GM15510 (cell line): ENCODE data around the gene ITM2C.

ENCODE experiments used
- POLR2A ChIP-seq: IDR thresholded peaks from 3 replicates; pipeline ENCODE4 v1.6.1; 2011; ENCODE audit warnings: borderline replicate concordance; ENCODE audit not compliant: insufficient read length; ENCODE audit errors: extremely low read depth

Gene ITM2C

DNA sequence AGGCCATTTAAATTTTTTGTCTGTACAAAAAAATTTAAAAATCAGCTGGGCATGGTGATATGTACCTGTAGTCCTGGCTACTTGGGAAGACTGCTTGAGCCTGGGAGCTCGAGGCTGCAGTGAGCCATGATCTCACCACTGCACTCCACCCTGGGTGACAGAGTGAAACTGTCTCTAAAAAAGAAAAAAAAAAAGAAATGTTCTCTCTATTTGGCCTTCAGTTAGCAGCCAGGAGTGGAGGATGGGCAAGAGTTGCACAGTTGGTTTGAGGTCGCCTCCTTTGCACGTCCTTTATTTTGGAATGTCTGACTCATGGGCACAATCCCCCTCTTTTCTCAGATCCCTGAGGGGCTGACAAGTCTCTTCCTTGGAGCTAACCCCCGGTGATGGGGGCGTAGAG lies 26.3 kb downstream of the ITM2C start:
- no peak for TF ChIP-seq POLR2A

DNA sequence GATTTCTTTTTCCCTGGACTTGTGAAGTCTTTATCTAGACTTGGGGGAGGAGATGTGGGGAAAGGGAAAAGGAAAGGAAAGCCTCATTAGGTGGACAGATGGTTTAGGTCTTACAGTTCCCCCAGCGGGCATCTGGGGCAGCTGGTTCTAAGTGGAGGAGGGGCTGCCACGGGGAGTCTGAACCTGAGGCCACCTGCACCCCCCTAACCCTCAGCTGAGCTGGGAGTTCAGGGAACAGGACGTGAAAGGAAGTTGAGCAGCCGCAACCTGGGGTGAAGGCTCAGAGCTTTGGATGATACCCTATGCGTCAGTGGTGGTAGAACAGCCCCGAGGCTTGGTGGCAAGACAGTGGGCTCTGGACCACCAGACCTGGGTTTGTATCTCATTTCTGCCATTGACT lies 26.8 kb downstream of the ITM2C start:
- no peak for TF ChIP-seq POLR2A

DNA sequence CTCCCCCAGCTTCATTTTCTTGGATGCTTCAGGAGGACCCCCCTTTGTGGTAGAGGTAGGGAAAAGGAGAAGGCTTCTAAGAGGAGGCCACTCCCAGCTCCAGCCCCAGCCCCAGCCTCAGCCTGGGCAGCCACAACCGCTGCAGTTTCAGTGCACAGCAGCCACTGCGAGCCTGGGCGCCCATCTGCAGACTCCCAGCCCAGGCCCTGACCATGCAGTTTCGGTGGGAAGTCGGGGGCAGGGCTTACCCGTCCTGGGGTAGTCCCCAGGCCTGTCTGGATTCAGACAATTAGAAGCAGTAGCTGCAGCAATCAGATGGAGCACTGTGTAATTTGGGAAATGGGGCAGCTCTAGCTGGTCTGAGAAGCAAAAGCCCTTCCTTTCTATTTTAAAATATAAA lies 28.6 kb downstream of the ITM2C start:
- TF ChIP-seq POLR2A = no peak

DNA sequence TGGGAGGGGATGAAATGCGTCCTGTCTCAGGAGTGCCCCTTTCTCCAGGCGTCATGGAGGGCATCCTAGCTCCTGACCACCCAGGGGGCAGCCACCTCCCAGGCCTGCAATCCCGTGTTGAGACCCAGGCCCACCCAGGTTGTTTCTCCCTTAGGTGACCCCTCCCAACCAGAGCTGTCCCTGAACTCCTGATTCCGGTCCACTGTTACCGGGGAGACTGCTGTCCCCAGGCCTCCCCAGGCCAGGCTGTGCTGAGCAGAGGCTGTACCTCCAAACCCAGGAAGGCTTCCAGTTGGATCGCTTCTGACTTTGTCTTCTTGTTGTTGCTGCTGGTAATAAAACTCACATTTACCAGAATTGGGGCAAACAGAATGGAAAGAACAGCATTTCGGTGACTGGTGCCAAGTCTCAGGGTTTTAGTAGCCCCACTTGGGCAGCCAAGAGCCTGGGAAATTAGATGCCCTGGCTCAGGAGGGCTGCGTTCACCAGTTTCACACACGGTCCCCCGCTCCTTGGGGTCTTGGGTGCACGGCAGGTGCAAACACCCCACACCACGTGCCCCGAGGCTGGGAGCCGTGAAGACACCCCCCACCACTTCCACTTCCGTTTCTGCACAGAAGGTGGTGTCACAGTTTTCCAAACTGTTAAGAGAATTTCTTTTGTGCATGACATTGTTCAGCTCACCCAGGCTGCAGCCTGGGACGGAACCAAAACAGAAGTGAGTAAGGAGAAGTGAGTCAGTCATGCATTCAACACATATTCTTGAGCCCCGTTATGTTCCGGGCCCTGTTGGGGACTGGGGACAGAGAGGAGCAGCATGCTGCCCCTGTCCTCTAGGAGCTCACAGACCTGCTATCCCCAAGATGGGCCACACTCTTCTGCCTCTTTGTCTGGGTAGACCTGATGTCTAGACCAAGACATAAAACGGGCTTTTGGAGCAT lies 29.4 kb downstream of the ITM2C start:
- TF ChIP-seq POLR2A = no peak

DNA sequence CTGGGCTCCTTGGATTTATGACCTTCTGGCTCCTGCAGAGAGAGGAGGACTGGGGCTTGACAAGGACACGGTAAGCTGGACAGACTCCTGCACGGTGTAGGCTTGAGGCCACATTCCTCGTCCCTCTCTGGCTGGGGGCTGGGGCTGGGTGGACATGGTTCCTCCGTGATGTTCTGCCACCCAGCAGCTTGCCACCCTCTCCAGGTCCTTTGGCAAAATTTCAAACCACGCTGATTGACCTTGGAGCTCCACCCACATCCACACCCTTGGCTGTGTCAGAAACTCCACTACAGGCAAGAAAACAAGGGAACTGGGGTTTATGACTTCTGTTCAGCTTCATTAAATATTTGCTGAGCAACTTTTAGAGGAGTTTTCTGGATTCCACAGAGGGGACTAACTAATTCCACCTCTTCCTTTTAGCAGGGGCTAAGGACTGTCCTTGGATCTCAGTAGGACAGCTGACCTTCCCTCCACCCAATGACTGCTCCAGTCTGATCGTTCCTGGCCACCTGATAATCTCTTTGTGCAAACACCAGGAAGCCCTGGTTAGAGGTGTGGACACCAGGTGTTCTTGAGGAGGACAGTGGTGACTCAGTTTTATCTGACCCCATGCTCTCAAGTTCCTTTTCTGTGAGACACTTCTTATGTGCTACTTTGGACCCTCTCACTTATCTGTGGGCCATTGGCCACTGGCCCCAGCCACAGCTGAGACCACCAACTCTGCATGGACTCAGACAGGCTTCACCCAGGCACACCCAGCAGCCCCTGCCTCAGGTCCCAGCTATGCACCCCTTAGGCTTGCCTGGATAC lies 31.0 kb downstream of the ITM2C start:
- no peak for TF ChIP-seq POLR2A

DNA sequence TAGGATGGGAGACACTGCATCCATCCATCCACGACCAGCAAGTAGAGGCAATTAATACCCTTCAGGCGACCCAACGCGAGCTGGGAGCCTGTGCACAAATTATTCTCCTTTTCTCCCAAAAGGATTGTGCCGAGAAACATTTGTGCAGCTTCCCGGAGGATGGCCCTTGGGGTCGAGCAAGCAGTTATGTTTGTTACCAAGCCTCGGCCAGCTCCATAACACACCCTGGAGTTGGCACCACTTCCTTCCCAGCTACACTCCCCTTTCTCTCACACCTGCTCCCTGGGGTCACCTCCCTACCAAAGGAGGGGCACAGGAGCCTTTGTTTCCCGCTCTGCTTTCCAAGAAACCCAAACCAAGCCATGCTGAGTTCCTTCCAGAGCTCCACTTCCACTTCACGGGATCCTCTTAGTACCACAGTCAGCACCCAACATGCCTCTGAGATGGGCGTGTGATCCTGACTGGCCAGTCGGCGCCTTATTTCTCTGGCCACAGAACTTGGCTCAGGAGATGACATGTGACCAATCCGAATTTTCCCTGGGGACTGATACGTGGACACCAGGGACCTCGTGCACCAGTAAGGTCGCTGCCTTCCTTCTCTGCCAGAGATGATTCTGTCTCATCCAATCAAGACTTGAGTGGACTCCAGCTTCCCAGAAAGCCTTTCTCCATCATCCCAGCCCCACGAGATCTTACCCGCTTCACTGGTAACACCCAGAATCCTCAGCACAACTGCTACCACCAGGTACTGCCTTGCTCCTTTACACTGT lies 31.8 kb downstream of the ITM2C start:
- TF ChIP-seq POLR2A = no peak

DNA sequence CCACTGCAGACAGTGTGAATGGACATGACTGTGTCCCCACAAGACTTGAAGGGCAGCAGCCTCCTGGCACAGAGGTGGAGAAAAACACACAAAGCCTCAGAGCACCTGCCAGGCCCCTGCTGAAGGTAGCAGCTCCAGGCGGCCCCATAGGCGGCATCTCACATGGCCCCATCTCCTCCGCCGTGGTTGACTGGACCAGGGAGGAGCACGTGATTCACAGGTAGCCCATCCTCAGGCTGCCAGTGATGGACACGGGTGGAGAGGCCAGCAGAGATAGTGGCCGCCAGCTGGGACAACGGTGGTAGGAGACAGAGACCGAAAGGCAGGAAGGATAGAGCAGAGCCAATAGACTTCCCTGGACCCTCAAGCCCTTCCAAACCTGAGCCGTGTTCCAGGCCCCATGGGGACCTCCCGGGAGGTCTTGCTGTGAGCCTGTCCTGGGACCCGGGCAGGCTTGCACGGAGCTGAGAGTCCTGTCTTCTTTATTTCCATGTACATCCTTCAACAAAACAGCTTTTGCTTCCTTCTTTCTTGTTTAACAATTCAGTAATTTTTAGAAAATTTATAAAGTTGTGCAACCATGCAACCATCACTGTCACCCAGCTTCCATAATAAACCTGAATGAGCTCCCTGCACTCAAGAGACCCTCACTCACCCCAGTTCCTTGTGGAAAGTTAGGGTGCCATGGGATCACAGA lies 33.4 kb downstream of the ITM2C start:
- no peak for TF ChIP-seq POLR2A

DNA sequence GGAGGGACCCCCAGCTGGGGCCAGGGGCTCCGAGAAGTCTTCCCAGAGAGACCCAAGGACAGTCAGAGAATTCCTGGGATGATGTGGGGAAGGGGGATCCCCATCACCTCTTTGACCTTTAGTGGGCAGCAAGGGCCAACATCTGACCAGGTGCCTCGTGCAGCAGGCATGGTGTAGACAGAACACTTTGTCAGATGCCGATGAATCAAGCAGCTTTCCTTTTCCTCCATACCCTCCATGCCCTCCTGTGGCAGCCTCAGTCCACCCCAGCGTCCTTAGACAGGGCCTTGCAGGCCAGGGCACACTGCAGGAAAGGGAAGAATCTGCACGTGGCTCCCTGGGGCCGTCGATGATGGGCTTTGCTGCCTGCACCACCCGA lies 34.0 kb downstream of the ITM2C start:
- no peak for TF ChIP-seq POLR2A

DNA sequence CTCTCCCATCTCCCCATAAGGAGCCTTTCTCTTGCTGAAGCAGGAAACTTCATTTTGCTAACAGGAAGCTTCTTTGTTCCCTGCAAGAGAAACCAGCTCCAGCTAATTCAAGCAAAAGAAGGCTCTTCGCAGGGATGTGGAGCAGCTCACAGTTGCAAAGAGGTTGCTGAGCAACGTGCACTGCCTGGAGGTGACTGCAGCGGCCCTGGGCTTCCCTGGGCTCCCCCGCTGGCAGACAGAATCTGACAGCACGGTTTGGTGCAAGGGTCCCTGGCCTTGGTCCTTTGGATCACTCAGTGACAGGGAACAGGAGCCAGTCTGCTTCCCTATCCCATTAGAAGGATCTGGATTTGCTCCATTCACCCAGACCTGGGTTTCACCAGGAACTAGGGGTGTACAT lies 34.5 kb downstream of the ITM2C start:
- no peak for TF ChIP-seq POLR2A

DNA sequence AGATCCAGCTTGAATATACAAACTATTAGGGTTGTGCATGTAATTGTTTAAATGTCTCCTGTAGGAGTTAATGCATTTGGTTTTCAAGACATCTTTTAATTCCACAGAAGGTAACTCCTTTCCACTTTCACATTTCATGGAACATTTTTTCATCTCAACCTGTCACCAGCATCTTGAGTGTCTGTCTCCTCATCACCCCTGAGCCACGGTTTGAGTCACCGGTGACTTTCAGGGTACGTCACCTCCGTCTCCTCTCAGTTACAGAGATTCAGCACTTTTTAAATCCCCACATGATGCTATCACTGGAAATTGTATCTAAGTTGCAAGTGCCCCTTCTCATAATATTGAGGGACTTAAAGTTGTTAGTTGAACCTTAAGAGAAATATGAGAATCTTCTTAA lies 35.0 kb downstream of the ITM2C start:
- TF ChIP-seq POLR2A = no peak

DNA sequence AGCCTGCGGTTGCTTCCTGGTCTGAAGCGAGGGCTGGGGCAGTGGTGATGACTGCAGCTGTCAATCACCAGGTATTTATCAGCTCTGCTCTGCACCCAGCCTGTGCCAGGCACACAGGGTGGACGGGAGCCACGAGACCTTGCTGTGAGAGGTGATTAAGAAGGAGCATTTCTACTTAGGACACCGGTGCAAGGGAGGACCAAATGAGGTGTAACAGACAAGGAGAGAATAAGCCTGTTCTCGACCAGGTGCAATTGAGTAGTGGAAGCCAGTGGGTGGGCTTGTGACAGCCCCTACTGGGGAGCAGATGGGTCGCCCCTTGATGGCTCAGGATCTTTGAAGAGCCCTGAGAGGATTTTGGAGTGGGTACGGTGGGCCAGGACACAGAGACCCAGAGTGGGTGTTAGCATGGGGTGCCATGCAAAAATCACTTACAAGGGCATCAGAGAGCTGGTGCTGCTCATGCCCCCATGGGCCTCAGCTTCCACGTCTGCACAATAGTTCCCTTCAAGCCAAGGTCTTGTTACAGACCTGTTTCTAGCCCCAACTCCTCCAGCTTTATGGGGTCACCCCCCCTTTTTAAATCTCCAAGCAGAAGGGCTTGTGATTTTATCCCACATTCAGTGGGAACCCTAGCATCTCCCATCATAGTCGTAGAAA lies 35.7 kb downstream of the ITM2C start:
- TF ChIP-seq POLR2A = no peak

DNA sequence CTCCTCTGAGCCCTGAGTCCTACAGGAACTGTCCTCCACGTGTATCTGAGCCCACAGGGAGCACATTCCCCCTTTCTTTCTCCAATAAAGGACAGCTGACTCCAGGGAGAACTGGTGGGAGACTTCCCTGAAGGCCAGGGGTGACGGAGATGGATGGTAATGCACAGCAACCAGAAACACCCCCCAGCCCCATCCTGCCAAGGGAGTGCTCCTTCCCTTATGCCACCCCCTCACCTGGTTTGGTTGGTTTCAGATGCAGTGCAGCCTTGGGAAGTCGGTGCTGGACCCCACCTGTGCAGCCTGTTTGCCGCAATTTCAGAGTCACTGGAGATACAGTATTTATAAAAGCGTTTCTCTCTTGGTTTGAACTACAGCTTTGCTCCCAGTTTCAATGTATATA lies 36.3 kb downstream of the ITM2C start:
- no peak for TF ChIP-seq POLR2A

DNA sequence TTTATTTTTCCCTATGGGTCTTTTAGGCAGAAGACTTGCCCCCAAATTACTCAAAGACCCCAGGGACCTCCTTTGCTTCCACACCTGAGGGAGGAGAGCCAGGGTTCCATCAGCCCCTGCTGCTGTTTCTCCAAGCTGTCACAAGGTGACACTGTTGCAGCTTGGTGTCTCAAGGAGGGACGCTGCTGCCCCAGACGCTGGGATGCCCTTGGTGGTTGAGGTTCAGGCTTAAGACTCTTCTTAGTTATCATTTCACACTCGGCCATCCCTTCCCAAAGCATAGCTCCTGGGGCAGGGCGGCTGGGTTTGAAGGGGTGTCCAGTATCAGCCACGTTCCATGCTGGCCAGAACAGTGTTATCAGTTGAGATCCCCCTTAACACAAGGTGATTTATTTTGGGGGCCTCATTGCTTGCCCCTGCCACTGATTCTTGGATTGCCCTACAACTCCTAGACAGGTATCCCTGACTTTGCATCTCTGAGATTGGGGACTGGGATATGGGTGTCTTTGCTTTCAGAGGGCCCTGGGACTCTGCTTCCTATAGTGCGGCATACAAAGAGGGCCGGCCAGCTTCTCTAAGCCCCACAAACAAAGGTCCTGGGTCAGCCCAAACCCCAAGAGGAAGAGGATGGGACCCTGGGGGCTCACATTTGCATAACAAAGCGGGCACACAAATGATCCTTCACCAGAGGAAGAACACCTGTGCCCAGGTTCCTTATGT lies 37.6 kb downstream of the ITM2C start:
- TF ChIP-seq POLR2A = no peak
